K562 (cell line): ENCODE data around the gene HDAC7. TPM values are rescaled to one million over a fixed set of nuclear protein-coding genes. Genes with fewer than 3 reads are reported as not detected.

Source experiments
- ATAC-seq: fragments of 200-7000 bp; cut with Tn5 transposase; 3 replicates; pipeline ENCODE4 v1.9.1; 2020; ENCODE audit warnings: moderate library complexity
- BruUV-seq: library from RNA; stranded (reverse); fragments of 400-500 nt; replicated peaks from 2 replicates; lab custom pipeline; 2021; lab: Mats Ljungman, UMichigan
- CTCF ChIA-PET: fragments of 300-600 bp; formaldehyde crosslinking; extraction: SDS; loops from one replicate; lab custom pipeline; 2021; ENCODE audit warnings: low intra/inter-chr PET ratio; lab: Yijun Ruan, JAX
- POLR2A ChIA-PET: fragments of 300-600, 350-650 bp; sonication (Branson Sonifier 250); formaldehyde crosslinking; extraction: SDS; loops from one replicate; lab custom pipeline; 2021; ENCODE audit warnings: antibody characterized with exemption, inconsistent platforms; lab: Yijun Ruan, JAX
- DNase-seq, 4 experiments: peaks; one replicate each; pipeline versions ENCODE4 v3.0.0 to v3.0.0-alpha.2; 2011 to 2018; ENCODE audit warnings: low spot score in 3 of 4, mixed read lengths in 3 of 4; ENCODE audit errors: extremely low read depth in 1 of 4
- FAIRE-seq: peaks from 2 replicates; lab custom pipeline; 2011; peaks lifted over from hg19 to GRCh38; lab: Jason Lieb, UNC
- H2AFZ ChIP-seq: 2 replicates; pipeline ENCODE4 v1.6.0; 2011; ENCODE audit warnings: low read depth, low read length, control low read depth, inconsistent platforms
- H3K27ac ChIP-seq: fragments of 200-600 bp; 3 replicates; pipeline ENCODE4 v1.8.0; 2011; ENCODE audit warnings: low read depth, mild to moderate bottlenecking, control low read depth, inconsistent platforms, low read length, moderate library complexity, mixed read lengths; ENCODE audit errors: extremely low read depth
- H3K27me3 ChIP-seq, 2 experiments: fragments of 300-600 bp in 1 of 2; 2 replicates in 1 of 2; 3 replicates in 1 of 2; pipeline versions ENCODE4 v1.6.0 to v1.8.0; 2011; ENCODE audit warnings: inconsistent platforms in 2 of 2, low read length in 2 of 2, mild to moderate bottlenecking in 1 of 2, mixed read lengths in 1 of 2, moderate library complexity in 1 of 2; ENCODE audit not compliant: control insufficient read depth in 2 of 2, insufficient read depth in 2 of 2
- H3K36me3 ChIP-seq: fragments of 300-600 bp; 3 replicates; pipeline ENCODE4 v1.8.0; 2011; ENCODE audit warnings: mild to moderate bottlenecking, low read length, inconsistent platforms; ENCODE audit not compliant: control insufficient read depth, insufficient read depth
- H3K4me1 ChIP-seq, 2 experiments: fragments of 200-600 bp in 1 of 2; replicated peaks in 1 of 2; 2 replicates in 1 of 2; 3 replicates in 1 of 2; pipeline versions ENCODE4 v1.5.1 to v1.8.0; 2011; ENCODE audit warnings: inconsistent platforms in 2 of 2, low read length in 2 of 2, mild to moderate bottlenecking in 1 of 2, mixed read lengths in 1 of 2, moderate library complexity in 1 of 2; ENCODE audit not compliant: control insufficient read depth in 2 of 2, insufficient read depth in 2 of 2
- H3K4me2 ChIP-seq: 2 replicates; pipeline ENCODE4 v1.6.1; 2011; ENCODE audit warnings: low read length, control low read depth, inconsistent platforms, mixed read lengths; ENCODE audit not compliant: insufficient read depth
- H3K4me3 ChIP-seq: fragments of 200-600 bp; sonication (generic), shearing (Covaris generic); 2 replicates; pipeline ENCODE4 v1.5.1; 2016; ENCODE audit warnings: control low read depth, inconsistent platforms
- H3K79me2 ChIP-seq: fragments of 200-600 bp; 3 replicates; pipeline ENCODE4 v1.8.0; 2011; ENCODE audit warnings: low read length, inconsistent platforms; ENCODE audit not compliant: control insufficient read depth, insufficient read depth
- H3K9ac ChIP-seq, 2 experiments: 2 replicates each; pipeline versions ENCODE4 v1.6.0 to v1.6.1; 2011; ENCODE audit warnings: low read depth in 2 of 2, low read length in 2 of 2, control low read depth in 1 of 2, inconsistent platforms in 1 of 2, mild to moderate bottlenecking in 1 of 2, mixed read lengths in 1 of 2; ENCODE audit not compliant: insufficient read depth in 1 of 2
- H3K9me1 ChIP-seq: one replicate; pipeline ENCODE4 v1.6.0; 2011; ENCODE audit warnings: inconsistent platforms, mild to moderate bottlenecking, low read length, moderate library complexity; ENCODE audit not compliant: control insufficient read depth, insufficient read depth
- H3K9me3 ChIP-seq: replicated peaks from 2 replicates; pipeline ENCODE4 v1.5.1; 2011; ENCODE audit warnings: low read depth, low read length, inconsistent platforms; ENCODE audit not compliant: control insufficient read depth, insufficient read depth
- H4K20me1 ChIP-seq: replicated peaks from 2 replicates; pipeline ENCODE4 v1.6.1; 2011; ENCODE audit warnings: low read length, inconsistent platforms, mixed read lengths; ENCODE audit not compliant: control insufficient read depth, insufficient read depth
- BACH1 ChIP-seq: fragments of 200-800 bp; sonication (Bioruptor generic); IDR thresholded peaks from 2 replicates; pipeline ENCODE4 v1.6.1; 2016; ENCODE audit warnings: missing genetic modification characterization, missing compliant biosample characterization
- HNRNPL ChIP-seq: fragments of 200-400 bp; formaldehyde crosslinking; IDR thresholded peaks from 2 replicates; pipeline ENCODE4 v1.6.1; 2017; ENCODE audit warnings: low read depth, mild to moderate bottlenecking, low read length
- HNRNPLL ChIP-seq: fragments of 200-400 bp; formaldehyde crosslinking; IDR thresholded peaks from 2 replicates; pipeline ENCODE4 v1.6.1; 2017; ENCODE audit warnings: low read length, low read depth, mild to moderate bottlenecking; ENCODE audit not compliant: poor library complexity, severe bottlenecking
- KHSRP ChIP-seq: fragments of 450-650 bp; IDR thresholded peaks from 2 replicates; pipeline ENCODE4 v1.6.1; 2017
- MTA2 ChIP-seq: fragments of 450-650 bp; IDR thresholded peaks from 2 replicates; pipeline ENCODE4 v1.6.1; 2016; ENCODE audit warnings: low read depth
- NCOA2 ChIP-seq, 2 experiments: fragments of 450-650 bp; IDR thresholded peaks; 2 replicates each; pipeline ENCODE4 v1.6.1; 2018; ENCODE audit warnings: mild to moderate bottlenecking in 2 of 2, moderate library complexity in 1 of 2; ENCODE audit not compliant: partially characterized antibody in 2 of 2
- RFX1 ChIP-seq: fragments of 450-650 bp; IDR thresholded peaks from 2 replicates; pipeline ENCODE4 v1.6.1; 2016; ENCODE audit warnings: mild to moderate bottlenecking, moderate library complexity
- TCF7 ChIP-seq: sonication (generic); IDR thresholded peaks from 2 replicates; pipeline ENCODE4 v1.6.1; 2016; ENCODE audit warnings: antibody characterized with exemption, borderline replicate concordance
- TEAD2 ChIP-seq: fragments of 450-650 bp; IDR thresholded peaks from 2 replicates; pipeline ENCODE4 v1.6.1; 2016; ENCODE audit warnings: missing genetic modification characterization, control low read depth, missing compliant biosample characterization
- ZBTB7A ChIP-seq: IDR thresholded peaks from 2 replicates; pipeline ENCODE4 v1.6.1; 2011; ENCODE audit warnings: low read depth, mild to moderate bottlenecking, low read length, moderate library complexity, borderline replicate concordance; ENCODE audit not compliant: control insufficient read depth
- ZNF217 ChIP-seq: sonication (generic); formaldehyde crosslinking; IDR thresholded peaks from 2 replicates; pipeline ENCODE4 v1.8.0; 2022; ENCODE audit warnings: mild to moderate bottlenecking, missing genetic modification reagents
- ZNF445 ChIP-seq: fragments of 250-450 bp; sonication (Bioruptor Pico); IDR thresholded peaks from 2 replicates; pipeline ENCODE4 v1.4.0; 2020; ENCODE audit warnings: low read depth, mild to moderate bottlenecking, moderate library complexity
- WGBS: fragments of 100-300 bp; shearing (Covaris generic); methylation state at CpG from one replicate; pipeline ENCODE4 v1.1.6; 2016; ENCODE audit warnings: low coverage, mixed read lengths; ENCODE audit not compliant: insufficient coverage; ENCODE audit errors: missing lambda C conversion rate; 5-methylcytosine and 5-hydroxymethylcytosine counted together
- in situ Hi-C: fragments of 300-500 bp; cut with MboI; formaldehyde crosslinking; loops from 4 replicates; pipeline ENCODE4 v1.15.0; 2018; ENCODE audit warnings: inconsistent platforms, mixed read lengths
- intact Hi-C: fragments of 100-400 bp; cut with micrococcal nuclease; formaldehyde crosslinking; loops from 2 replicates; pipeline ENCODE4 v1.14.2; 2022
- polyA plus RNA-seq, 8 experiments: library from polyadenylated mRNA; depleted of rRNA in 4 of 8; stranded (reverse) in 5 of 8; unstranded in 3 of 8; fragments of >200 nt; fragmentation: Nextera tagmentation in 2 of 8; fragmentation: Illumina TruSeq in 1 of 8; extraction: Ambion mirVana in 2 of 8; extraction: Trizol in 1 of 8; gene quantifications; 2 replicates each; pipeline versions ENCODE4 v1.2.1 to v1.2.3, GENCODE V29; 2011 to 2014; ENCODE audit warnings: inconsistent platforms in 1 of 8, missing spikeins in 1 of 8
- total RNA-seq, 7 experiments: library from RNA; depleted of rRNA in 6 of 7; stranded (reverse); fragments of >200 nt in 6 of 7; fragmentation: Illumina TruSeq in 2 of 7; extraction: Trizol in 2 of 7; gene quantifications; 2 replicates each; pipeline versions ENCODE4 v1.2.1 to v1.2.3, GENCODE V29; 2011 to 2021; ENCODE audit warnings: low replicate concordance in 1 of 7
- TF ChIP-seq, protein P1 (sequence below), 3 experiments: fragments of 200-800 bp in 1 of 3; sonication (Bioruptor generic) in 1 of 3; sonication (generic) in 1 of 3; formaldehyde crosslinking in 1 of 3; IDR thresholded peaks; 2 replicates each; pipeline versions ENCODE4 v1.6.1 to v1.8.0; 2016 to 2022; ENCODE audit warnings: mild to moderate bottlenecking in 2 of 3, missing compliant biosample characterization in 2 of 3, missing genetic modification characterization in 2 of 3, missing genetic modification reagents in 1 of 3
- TF ChIP-seq, protein P2 (sequence below): fragments of 450-650 bp; IDR thresholded peaks from one replicate; pipeline ENCODE4 v1.6.1; 2018; ENCODE audit warnings: mild to moderate bottlenecking, moderate library complexity; ENCODE audit not compliant: partially characterized antibody
- TF ChIP-seq, protein P3 (sequence below): fragments of 150-350 bp; conservative IDR thresholded peaks from 2 replicates; pipeline ENCODE4 v1.6.1; 2014; ENCODE audit warnings: low read length

Gene HDAC7
- total and polyA plus RNA-seq, 9 of the 15 experiments (the other 6 are each of a cell fraction or from before 2014, with no cell fraction given) = 2.5 to 129 (median 31.1) TPM

DNA sequence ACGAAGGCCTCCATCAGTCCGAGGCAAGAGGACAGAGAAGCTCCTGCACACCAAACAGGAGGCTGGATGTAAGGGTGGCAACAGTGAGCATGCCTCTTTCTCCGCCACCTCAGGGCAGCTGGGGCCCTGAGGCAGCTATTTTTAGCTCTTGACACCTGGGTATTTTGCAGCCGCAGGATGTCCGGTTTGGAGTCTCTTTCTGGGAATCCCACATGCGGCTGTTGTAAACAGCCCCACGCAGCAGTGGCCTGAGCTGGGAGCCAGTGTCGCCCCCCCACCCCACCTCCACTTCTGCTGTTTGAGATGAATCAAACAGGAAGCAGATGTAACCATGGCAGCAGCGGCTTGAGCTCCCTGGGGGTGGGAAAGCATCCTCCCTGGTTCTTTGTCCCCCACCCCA lies 11.7 kb downstream of the HDAC7 start:
- Histone ChIP-seq H3K4me3 (no peak overlapping the region), H3K79me2 (peaks cover 100% of the 10 kb centered on the region), H3K4me1 (peaks cover 54 to 57% of the 10 kb centered on the region in 2 experiments), H3K4me2 (peak overlapping the region; percentile 5; the same call in 1 of the 2 replicates), H3K9me1 (peaks cover 6% of the 10 kb centered on the region), H3K9me3 (no peaks in the 10 kb centered on the region), H2AFZ (no peak overlapping the region), H3K27ac (no peak overlapping the region), H4K20me1 (peaks cover 8% of the 10 kb centered on the region; the same call in 1 of the 2 replicates), H3K9ac (peak overlapping the region in 1 of 2 experiments; percentile 85; a peak in 3 of 4 replicates), H3K36me3 (peaks cover 62% of the 10 kb centered on the region; the same call in 2 of the 3 replicates), H3K27me3 (no peaks in the 10 kb centered on the region)
- DNase-seq (peak; percentile 40 to 64 (median 44)), FAIRE-seq (no peak), ATAC-seq (no peak)
- BruUV-seq = no TSS peak
- CTCF ChIA-PET = no interaction called here
- intact Hi-C loops (no loop called here), in situ Hi-C loops (no loop called here)
- POLR2A ChIA-PET = interaction anchor here (0.6 to 1.7 kb wide), 8 partner anchors 9 to 92 kb away, joined by 3 to 5 read pairs (median 4); no protein-coding TSS in a partner anchor
- 35% methylated on average over 9 of the region's 9 CpGs for WGBS
- no peak for TF ChIP-seq ZNF445
- no peak for TF ChIP-seq KHSRP
- TF ChIP-seq TCF7 = no peak
- no peak for TF ChIP-seq HNRNPLL
- TF ChIP-seq, protein P1, sequence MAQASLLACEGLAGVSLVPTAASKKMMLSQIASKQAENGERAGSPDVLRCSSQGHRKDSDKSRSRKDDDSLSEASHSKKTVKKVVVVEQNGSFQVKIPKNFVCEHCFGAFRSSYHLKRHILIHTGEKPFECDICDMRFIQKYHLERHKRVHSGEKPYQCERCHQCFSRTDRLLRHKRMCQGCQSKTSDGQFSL (CRISPR knock-in tag; IDR thresholded peaks at IDR 0.05) = peak; percentile 78
- TF ChIP-seq, protein P1 (tag; IDR thresholded peaks at IDR 0.05) = no peak
- no peak for TF ChIP-seq NCOA2 (IDR thresholded peaks at IDR 0.05; ENCODE audit: partially characterized antibody in 2 of 2)
- no peak for TF ChIP-seq HNRNPL
- no peak for TF ChIP-seq TEAD2 (tag)
- TF ChIP-seq, protein P2, sequence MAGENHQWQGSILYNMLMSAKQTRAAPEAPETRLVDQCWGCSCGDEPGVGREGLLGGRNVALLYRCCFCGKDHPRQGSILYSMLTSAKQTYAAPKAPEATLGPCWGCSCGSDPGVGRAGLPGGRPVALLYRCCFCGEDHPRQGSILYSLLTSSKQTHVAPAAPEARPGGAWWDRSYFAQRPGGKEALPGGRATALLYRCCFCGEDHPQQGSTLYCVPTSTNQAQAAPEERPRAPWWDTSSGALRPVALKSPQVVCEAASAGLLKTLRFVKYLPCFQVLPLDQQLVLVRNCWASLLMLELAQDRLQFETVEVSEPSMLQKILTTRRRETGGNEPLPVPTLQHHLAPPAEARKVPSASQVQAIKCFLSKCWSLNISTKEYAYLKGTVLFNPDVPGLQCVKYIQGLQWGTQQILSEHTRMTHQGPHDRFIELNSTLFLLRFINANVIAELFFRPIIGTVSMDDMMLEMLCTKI = no peak
- TF ChIP-seq ZNF217 (CRISPR knock-in tag) = no peak
- TF ChIP-seq, protein P3, sequence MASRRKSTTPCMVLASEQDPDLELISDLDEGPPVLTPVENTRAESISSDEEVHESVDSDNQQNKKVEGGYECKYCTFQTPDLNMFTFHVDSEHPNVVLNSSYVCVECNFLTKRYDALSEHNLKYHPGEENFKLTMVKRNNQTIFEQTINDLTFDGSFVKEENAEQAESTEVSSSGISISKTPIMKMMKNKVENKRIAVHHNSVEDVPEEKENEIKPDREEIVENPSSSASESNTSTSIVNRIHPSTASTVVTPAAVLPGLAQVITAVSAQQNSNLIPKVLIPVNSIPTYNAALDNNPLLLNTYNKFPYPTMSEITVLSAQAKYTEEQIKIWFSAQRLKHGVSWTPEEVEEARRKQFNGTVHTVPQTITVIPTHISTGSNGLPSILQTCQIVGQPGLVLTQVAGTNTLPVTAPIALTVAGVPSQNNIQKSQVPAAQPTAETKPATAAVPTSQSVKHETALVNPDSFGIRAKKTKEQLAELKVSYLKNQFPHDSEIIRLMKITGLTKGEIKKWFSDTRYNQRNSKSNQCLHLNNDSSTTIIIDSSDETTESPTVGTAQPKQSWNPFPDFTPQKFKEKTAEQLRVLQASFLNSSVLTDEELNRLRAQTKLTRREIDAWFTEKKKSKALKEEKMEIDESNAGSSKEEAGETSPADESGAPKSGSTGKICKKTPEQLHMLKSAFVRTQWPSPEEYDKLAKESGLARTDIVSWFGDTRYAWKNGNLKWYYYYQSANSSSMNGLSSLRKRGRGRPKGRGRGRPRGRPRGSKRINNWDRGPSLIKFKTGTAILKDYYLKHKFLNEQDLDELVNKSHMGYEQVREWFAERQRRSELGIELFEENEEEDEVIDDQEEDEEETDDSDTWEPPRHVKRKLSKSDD = no peak
- TF ChIP-seq MTA2 = no peak
- no peak for TF ChIP-seq BACH1
- TF ChIP-seq ZBTB7A = peak; percentile 43; the same call in 1 of the 2 replicates
- TF ChIP-seq RFX1 = peak; percentile 78; the same call in 1 of the 2 replicates
